SK-N-DZ (cell line): Measurements from ENCODE around the gene VSTM4.

Source experiments
- DNase-seq: peaks from one replicate; pipeline ENCODE4 v3.0.0-alpha.2; 2015; ENCODE audit warnings: low spot score

VSTM4 gene

DNA sequence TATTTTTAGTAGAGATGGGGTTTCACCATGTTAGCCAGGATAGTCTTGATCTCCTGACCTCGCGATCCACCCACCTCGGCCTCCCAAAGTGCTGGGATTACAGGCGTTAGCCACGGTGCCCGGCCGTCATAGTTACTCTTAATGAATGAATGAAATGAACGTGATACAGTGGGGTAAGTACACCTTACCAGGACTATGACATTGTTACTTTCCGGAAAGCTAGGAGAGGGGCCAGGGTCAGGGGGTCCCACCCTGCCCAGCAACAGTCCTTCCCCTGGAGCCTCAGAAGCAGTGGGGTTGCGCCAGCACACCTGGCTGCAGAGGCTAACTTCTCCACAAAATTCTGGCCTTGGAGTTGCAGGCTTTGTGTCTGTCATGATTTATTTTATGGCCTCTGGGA lies 21.4 kb downstream of the VSTM4 start:
- DNase-seq = no peak

DNA sequence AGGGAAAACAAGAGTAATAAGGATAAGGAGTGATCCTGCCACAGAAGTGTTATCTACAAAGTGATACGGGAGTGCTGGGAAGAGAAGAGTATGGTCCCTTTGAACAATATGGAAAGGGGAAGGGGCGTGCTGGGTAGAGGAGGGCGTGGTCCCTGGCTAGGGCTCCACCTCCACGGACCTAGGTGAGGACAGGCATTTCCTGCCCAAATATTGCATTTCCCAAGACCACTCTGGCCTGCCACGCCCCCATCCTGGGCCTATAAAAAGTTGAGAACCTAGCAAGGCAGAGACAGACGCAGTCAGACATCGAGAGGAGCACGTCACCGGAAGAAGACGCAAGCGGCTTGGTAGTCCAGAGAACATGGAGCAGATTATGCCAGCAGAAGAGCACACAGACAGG lies 22.8 kb downstream of the VSTM4 start:
- no peak for DNase-seq

DNA sequence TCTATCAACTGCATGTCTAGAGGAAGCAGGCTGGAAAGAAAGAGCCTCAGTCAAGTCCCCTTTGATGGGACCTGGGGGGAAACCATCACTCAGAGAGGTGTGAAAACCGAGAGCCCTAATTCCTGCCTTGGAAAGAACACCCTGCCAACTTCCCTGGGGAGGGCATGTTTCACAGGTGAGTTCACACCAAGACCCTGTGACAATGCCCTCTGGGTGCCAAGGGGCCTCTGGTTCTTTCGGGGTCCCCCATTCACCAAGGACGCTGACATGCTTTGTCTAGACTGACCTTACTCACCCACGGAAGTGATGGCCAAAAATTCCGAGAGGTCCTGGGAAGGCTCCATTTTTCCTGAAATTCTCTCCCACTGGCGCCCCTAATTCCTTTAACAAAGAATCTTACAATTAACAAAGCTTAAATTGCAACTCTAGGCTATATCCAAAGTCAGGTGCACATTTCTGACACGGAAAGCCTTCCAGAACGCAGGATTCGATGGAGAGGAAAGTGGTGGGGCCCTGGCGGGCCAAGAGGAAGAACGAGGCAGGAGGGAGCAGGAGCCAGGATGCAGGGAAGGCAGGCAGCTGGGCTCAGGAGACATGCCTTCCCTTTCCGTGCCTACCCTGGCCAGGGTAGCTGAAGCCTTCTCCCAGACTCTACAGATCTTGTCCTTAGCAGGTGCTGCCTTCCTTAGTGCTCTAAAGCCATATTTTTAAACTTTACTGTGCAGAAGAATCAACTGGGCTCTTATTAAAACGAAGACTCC lies 23.7 kb downstream of the VSTM4 start:
- DNase-seq = no peak

DNA sequence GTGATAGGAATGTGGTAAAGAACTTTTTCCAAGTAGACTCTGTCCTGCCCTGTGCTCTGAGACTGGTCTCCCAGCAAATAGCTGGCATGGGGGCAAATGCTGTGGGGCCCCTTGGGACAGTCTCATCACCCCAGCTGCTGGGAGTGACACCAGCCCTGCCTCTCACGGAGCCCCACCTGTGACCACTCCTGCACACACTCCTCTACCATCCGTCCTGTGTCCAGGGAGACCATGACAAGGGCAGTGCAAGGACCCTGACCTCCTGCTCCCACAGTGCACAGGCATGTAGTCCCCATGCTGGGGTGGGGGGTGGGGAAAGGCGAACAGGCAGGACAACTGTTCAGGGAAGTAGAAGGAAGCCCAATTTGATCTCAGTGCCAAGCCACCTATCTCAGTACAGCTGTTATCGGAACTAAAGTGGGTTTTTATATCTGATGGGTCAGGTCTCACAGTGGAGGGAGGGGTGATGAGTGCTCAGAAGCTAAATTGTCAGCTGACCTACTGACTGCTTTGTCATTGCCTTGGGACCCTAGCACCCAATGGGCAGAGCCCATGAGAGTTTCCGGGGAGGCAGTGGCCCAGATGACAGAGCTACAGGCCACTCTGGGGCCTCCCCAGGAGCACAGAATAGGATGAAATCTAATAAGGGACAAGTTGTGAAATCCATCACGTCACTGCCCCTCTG lies 24.5 kb downstream of the VSTM4 start:
- no peak for DNase-seq

DNA sequence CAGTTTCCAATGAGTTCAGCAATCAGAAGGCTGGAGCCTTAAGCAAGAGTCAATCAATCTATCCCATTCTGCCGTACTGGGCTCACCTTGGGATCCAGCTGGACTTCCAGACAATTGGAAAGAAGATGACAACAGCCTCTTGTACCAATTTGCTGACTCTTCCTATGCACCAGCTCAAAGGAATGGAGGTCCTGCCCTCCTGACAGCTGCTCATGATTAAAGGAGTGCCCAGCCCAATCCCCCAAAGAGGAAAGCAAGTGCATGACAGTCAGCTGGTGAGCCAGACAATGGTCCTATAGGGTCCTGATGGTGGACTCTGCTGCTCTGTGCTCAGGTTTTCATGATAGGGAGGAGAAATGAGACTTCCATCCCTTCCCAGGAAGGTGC lies 25.1 kb downstream of the VSTM4 start:
- no peak for DNase-seq

DNA sequence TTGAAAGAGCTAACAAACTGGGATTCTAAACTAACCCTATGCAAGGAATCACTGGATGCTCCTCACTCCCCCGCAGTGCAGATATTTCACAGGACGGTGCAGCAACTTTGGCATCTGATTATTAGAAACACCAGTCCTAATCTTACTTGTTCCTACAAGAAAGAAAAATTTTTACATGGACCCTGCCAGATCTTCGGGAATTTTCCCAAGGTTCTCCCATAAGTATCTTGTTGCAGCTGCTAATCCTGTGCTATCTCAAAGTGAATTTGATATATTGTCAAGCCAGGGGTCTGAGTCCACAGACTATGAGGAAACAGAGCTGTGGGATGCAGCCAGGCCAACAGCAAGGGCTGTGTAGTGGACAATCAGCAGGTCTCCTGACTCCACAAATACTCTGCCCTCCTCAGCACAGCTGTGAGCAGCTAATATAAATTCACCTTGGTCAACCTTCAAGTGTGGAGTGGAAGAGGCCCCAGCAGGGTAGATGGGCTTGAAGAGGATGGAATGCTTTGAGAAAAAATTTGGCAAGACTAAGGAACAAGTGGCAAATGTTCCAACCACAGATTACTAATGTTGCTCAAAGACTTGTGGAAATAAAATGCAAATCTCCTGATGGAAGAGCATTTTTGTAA lies 25.6 kb downstream of the VSTM4 start:
- DNase-seq = no peak

DNA sequence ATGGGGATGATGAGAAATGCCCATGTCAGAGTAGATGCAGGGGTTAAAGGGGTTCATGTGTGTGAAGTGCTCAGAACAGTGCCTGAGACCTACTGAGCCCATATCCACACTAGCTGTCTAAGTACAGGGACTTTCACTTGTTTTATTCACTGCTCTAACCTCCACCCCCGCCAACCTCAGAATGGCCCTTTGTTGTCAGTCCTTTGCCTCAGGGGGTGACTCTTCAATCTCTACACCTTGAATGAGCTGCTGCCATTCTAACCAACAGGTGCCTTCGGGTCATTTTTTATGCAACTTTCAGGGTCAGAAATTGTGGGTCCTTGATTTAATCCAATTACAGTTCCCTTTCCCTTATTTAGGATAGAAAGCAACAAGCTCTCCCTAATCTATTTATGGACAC lies 26.2 kb downstream of the VSTM4 start:
- DNase-seq = no peak

DNA sequence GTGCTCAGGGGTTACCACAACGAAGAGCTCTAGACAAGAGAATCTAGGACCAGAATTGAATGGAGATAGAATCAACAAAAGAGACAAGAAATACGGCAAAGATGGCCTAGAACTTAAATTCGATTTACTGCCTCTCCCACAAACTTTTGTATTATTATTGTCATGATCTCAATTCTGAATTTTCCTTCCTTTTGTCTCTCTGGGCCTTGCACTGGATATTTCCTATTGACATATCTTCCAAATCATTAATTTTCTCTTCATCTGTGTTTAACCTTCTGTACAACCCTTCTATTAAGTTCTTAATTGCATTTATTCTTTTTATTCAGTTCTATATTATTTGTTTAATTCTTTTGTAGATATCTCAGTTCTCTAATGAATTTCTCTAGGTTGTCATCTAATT lies 28.4 kb downstream of the VSTM4 start:
- DNase-seq = no peak

DNA sequence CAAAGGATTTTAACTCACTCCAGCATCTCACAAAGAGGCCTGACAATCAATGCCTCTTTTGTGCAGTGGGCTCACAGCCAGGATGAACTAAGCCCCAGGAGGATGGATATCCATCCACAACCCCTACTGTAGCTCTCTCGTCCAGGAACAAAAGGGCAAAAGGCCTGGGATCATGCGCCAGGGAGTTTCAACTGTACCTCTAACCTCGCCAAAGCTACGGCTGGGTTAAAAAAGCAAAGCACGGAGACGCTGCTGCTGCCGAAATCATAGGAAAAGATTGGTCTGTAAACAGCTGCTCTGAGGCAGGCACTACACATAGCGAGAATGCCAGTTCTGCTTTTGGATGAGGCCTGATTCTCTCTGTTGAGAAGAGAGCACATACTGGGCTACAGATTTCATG lies 32.1 kb downstream of the VSTM4 start:
- no peak for DNase-seq

DNA sequence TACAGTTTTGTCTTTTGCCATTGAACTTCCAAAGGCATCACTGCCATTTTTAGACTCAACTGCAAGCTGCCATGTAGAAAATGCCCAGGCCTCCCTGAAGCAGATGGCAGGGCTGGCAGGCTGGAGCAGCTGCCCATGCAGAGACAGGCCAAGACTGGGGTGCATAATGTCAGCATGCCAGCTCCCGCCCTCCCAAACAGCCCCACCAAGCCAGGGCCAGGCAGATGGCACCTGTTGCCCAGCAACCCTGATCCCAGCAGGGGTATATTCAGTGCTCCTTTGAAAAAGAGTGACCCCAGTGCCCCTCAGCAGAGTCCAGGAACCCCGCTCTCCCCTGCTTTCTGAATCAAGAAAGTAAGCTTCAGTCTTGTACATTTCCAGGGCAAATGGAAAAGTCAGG lies 32.6 kb downstream of the VSTM4 start:
- no peak for DNase-seq

DNA sequence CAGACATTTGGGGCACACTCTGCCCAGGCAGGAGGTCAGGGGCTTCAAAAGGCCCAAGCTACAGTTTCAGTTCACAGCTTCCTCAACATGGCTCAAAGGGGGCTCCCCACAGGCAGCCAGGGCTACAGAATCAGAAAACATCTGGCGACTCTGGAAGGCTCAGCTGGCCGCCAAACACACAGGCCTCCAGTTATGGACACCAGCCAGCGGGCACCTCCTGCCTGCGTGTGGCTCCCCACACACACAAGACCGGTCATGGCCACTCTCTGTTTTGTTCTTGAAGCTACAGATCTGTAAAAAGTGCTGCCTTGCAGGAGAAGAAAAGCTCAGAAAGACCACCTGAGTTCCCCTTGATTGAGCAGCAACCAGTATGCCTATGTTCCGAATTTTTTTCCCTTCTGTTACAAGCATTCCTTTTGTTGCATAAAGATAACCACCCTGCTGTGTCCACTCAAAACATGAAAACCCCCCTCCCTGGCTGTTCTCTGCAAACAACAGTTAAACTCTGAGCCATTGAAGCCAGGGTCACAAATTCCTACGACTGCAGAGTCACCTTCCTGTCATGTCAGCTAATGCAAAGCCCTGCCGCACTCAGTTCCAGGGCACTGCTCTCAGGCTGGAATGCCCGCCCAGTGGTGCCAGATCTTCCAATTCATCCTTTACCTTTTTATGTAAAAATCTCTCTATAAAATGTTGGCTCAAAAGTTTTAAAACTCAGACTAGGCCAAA lies 33.6 kb downstream of the VSTM4 start:
- no peak for DNase-seq

DNA sequence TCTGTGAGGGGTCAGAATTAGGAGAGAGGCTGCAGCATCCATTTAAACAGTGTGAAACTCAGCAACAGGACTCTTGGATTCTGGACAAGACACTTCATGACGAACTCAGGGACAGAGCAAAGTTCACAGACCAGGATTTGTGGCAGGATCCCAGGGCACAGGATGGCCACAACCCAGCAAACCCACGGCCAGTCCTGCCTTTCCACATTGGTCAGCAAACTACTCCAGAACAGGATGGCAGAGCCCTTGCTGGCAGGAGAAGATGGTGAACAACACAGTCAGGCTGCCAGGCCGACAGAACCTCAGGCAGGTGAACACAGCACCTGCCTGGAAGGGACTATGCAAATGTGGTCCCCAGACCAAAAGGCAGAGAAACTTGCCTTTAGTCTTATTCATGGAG lies 34.4 kb downstream of the VSTM4 start:
- no peak for DNase-seq

DNA sequence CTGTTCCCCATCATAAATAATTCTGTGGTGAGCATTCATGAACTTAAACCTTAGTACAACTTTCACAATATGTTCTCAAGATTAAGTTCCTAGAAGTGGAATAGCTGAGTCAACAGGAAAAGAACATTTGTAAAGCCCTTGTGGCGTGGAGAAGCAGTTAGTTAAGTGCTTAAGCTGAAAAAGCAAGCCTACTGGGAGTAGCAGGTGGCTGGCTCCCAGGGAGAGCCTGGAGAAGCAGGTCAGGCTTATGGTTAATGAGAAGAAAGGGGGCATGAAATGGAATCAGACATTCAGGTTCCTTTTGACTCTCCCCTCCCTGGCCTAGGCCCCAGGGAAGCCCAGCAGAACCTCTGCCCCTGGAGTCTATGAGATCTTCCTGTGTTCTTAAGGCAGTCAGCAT lies 35.3 kb downstream of the VSTM4 start:
- no peak for DNase-seq

DNA sequence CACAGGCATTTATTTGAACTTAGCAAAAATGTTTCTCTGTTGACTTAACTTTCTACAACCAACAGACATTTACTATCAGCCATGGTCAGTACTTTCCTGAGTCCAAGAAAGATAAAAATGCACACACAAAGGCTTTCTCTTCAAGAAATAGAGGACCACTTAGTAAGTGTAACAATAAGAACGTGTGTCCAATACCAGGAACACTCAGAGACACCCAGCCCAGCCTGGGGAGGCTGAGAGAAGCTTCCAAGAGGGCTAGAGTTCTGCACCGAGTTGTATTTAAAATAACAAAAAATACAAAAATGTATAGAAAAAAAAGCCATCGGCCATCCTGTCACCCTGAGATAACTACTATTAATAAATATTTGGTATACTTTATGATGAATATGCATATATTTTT lies 35.8 kb downstream of the VSTM4 start:
- DNase-seq = no peak

DNA sequence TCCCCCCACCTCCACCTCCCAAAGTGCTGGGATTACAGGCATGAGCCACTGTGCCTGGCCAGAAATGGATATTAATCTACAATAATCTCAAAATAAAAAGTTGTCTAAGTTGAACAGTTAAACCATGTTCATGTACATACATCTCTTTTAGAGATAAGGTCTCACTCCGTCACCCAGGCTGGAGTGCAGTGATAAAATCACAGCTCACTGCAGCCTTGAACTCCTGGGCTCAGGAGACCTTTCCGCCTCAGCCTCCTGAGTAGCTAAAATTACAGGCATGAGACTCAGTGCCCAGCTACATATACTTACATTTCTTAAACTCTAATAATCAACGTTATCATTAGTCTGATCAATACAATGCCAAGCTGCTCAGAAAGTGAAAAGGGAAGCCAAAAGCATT lies 36.2 kb downstream of the VSTM4 start:
- no peak for DNase-seq

DNA sequence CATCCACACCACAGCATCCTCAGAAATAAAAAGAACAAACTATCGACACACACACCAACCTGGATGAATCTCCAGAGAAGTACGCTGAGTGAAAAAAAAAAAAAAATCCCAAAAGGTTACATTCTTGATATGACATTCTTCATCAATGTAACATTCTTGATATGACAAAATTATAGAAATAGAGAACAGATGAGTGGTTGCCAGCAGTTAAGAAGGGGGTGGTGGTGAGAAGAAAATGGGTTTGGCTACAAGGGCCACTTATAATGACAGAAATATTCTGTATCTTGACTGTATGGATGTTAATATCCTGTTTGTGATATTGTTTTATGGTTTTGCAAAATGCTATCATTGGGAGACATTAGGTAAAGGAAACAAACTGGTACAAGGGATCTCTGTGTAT lies 36.9 kb downstream of the VSTM4 start:
- DNase-seq = no peak

DNA sequence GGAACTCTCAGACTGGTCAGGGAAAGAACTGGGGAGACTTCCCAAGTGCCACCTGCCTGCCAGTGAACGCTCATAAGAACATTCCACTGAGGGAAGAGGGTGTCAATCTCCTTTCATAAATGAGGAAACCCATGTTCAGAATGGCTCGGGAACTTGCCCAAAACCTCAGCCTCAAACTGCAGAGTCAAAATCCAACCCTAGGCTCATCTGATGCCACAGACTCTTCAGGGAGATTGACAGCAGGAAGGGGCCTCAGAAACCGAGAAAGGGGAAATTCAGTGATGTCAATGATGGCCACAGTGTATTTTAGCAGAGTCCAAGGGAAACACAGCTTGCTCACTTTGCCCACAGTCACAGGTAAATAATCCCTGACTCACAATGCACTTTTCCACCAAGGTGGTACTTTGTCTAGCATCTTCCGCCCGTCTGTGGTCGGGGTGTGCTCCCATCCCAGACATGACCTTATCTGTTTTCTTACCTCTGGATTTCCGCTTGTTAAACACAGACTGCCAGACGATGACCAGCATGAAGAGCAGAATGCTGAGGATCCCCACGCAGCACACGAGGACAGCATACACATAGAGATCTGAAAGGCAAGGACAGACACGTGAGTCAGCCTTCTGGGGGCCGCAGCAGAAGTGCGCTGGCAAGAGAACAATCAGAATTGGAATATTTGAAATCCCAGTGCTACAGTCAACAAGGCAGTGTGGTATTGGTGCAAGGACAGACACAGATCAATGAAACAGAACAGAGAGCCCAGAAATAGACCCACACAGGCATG lies 38.4 kb downstream of the VSTM4 start:
- no peak for DNase-seq

DNA sequence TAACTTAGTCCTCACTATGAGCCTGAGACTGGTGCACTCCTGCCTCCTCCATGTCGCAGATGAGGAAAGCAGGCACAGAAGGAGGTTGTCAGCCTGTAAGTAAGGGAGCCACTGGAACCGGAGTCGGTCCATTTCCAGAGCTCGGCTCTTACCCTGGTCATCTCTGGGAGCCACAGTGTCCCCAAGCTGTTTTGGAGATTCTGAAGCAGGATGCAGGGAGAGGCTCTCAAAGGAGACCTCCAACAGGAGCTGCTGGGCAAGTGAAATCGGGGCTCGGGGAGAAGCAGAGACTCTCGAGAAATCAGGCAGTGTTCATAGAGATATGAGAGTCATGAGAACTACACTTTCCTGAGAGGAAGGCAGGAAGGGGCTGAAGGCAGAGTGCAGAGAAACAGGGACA lies 39.0 kb downstream of the VSTM4 start:
- DNase-seq = no peak

DNA sequence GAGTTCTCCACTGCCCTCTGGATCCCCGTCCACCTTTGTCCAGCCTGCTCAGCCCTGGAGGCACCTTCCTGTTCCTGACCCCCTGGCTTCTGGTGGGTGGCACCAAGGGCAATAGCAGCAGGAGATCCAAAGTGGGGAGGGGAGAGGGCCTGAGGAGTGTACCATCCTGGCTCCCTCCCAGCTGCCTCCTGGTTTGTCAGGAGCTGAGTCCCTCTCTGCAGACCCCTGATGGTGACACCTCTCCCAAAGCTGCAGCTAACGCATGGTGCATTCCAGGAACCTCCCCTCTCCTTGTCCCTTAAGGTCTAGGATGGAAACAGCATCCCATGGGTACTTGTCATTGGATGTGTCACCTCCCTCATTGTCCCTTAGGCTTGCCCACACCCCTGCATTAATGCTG lies 39.6 kb downstream of the VSTM4 start:
- DNase-seq = no peak

DNA sequence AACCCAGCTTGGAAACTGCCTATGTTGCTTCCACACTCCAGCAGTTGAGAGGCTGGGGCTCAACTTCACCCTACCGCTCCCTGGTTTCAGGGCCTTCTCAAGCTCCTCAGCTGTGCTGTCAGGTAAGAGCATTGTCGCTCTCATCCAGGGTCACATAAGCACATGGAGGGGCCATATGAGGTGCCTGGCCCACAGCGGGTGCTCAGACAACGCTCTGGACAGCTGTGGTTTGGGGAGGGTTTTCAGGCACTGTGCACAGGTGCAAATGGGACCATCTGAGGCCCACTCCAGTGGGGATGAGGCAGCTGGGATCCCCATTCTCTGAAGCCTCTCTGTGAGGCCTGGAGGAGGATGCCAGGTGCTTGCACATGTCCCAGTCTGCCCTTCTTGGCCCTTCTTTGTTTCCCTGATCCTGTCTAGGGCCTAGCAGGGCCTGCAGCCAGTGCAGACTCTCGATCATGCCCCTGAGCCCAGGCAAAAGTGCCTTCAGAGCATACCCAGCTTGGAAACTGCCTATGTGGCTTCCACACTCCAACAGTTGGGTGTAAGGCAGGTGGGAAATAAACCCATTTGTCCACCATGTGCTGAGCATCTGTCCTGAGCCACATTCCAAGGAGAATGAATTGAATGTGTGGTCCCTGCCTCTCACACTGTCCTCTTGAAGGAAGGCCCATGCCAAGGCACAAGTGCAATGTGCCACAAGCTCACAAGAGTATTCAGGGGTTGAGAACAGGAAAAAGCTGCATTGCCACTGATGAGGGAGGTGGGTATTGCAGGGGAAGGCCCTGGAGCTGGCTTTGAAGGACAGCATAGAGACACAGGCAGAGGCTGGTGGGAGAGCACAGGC lies 40.3 kb downstream of the VSTM4 start:
- DNase-seq = no peak
